Measurements from ENCODE around the gene HS6ST2.

HS6ST2 gene

DNA sequence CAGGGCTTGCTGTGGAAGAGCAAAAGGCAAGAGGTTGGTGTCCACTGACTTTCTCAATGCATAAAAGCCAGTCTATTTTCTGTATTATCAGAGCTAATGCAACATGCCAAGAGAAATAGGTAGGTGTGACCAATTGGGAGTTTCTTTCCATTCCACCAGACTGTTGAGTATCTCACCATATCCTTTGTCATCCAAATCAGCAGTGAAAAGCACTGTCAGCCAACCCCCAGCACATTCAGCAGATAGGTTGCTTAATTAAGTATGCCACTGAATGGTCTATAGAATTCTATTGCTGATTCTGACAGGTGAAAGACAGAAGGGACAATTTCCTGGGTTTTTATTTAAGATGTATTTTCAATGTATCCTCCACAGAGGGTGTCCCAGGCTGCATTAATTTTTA, 139.8 kb downstream of the HS6ST2 start:
- Histone ChIP-seq H3K9me2 (replicated peaks; ENCODE audit: control insufficient read depth, low read length) (no peaks in the 10 kb centered on the region), H3F3A (ENCODE audit: control insufficient read depth, insufficient read depth) (no peaks in the 10 kb centered on the region), H4K20me1 (ENCODE audit: control insufficient read depth, insufficient read depth, low read depth, low read length) (no peaks in the 10 kb centered on the region), H3K79me2 (ENCODE audit: control insufficient read depth, low read length) (no peaks in the 10 kb centered on the region), H3K27me3 (ENCODE audit: control insufficient read depth, low read length) (no peaks in the 10 kb centered on the region), H3K27ac (ENCODE audit: low read depth, low read length) (no peak overlapping the region), H3K4me3 (ENCODE audit: low read length) (no peak overlapping the region), H3K9me3 (ENCODE audit: control insufficient read depth, insufficient read depth, low read length) (no peaks in the 10 kb centered on the region), H3K4me1 (ENCODE audit: control insufficient read depth, low read length) (no peaks in the 10 kb centered on the region), H3K4me2 (ENCODE audit: low read length) (no peak overlapping the region), H3K36me3 (ENCODE audit: control insufficient read depth, low read length) (no peaks in the 10 kb centered on the region)
- TF ChIP-seq CTCF (IDR thresholded peaks at IDR 0.05; ENCODE audit: low read depth, low read length, poor library complexity, severe bottlenecking) = no peak
- TF ChIP-seq EZH2phosphoT487 (IDR thresholded peaks at IDR 0.05; ENCODE audit: borderline replicate concordance, low read length) = no peak

- no peak overlapping the region for H3K4me3 ChIP-seq (ENCODE audit: low read length)
- TF ChIP-seq EZH2phosphoT487 (IDR thresholded peaks at IDR 0.05; ENCODE audit: borderline replicate concordance, low read length) (no peak), CTCF (IDR thresholded peaks at IDR 0.05; ENCODE audit: low read depth, low read length, poor library complexity, severe bottlenecking) (no peak)
- no peaks in the 10 kb centered on the region for H3K9me2 ChIP-seq (replicated peaks; ENCODE audit: control insufficient read depth, low read length)
- no peaks in the 10 kb centered on the region for H3K36me3 ChIP-seq (ENCODE audit: control insufficient read depth, low read length)
- H3F3A ChIP-seq (ENCODE audit: control insufficient read depth, insufficient read depth) = no peaks in the 10 kb centered on the region
- no peak overlapping the region for H3K27ac ChIP-seq (ENCODE audit: low read depth, low read length)
- H3K79me2 ChIP-seq (ENCODE audit: control insufficient read depth, low read length) = no peaks in the 10 kb centered on the region
- H3K4me1 ChIP-seq (ENCODE audit: control insufficient read depth, low read length) = no peaks in the 10 kb centered on the region
- H3K4me2 ChIP-seq (ENCODE audit: low read length) = no peak overlapping the region
- no peaks in the 10 kb centered on the region for H4K20me1 ChIP-seq (ENCODE audit: control insufficient read depth, insufficient read depth, low read depth, low read length)
- no peaks in the 10 kb centered on the region for H3K27me3 ChIP-seq (ENCODE audit: control insufficient read depth, low read length)
- no peaks in the 10 kb centered on the region for H3K9me3 ChIP-seq (ENCODE audit: control insufficient read depth, insufficient read depth, low read length)
These were observed 142.8 kb downstream of the HS6ST2 start for GRCh38 chrX:132815643-132816042.

DNA sequence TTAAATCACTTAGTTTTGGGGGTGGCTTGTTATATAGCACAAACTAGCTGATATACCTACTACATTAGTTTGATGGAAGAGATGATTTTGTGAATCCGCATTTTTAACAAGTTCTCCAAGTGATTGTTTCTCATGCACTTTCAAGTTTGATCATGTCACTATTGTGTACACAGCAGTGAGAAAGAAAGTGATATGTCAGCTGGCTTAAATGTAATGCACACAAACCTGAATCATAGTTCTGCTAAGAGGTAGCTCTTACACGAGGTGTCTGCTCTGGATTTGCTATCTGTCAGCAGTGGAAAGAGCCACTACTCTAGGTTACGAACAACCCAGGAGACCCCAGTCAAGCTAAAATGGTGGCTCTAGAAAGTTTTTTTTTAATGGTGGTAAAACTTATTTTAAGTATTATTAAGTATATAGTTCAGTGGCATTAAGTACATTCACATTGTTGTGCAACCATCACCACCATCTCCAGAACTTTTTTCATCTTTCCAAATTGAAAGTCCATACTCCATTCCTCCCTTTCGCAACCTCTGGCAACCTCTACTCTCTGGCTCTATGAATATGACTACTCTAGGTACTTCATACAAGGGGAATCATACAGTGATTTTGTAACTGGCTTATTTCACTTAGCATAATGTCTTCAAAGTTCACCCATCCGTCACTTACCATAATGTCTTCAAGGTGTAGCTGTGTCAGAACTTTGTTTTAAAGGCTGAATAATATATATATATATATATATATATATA, 147.3 kb downstream of the HS6ST2 start:
- Histone ChIP-seq H3K9me2 (replicated peaks; ENCODE audit: control insufficient read depth, low read length) (no peaks in the 10 kb centered on the region), H3K27ac (ENCODE audit: low read depth, low read length) (no peak overlapping the region)

More for the DNA sequence above, 147.3 kb downstream of the HS6ST2 start:
- no peak for TF ChIP-seq EZH2phosphoT487 (IDR thresholded peaks at IDR 0.05; ENCODE audit: borderline replicate concordance, low read length)
- no peak for TF ChIP-seq CTCF (IDR thresholded peaks at IDR 0.05; ENCODE audit: low read depth, low read length, poor library complexity, severe bottlenecking)
- Histone ChIP-seq H3K9me3 (ENCODE audit: control insufficient read depth, insufficient read depth, low read length) (no peaks in the 10 kb centered on the region), H4K20me1 (ENCODE audit: control insufficient read depth, insufficient read depth, low read depth, low read length) (no peaks in the 10 kb centered on the region), H3K36me3 (ENCODE audit: control insufficient read depth, low read length) (no peaks in the 10 kb centered on the region), H3K27me3 (ENCODE audit: control insufficient read depth, low read length) (no peaks in the 10 kb centered on the region), H3F3A (ENCODE audit: control insufficient read depth, insufficient read depth) (no peaks in the 10 kb centered on the region), H3K4me1 (ENCODE audit: control insufficient read depth, low read length) (no peaks in the 10 kb centered on the region), H3K4me2 (ENCODE audit: low read length) (no peak overlapping the region), H3K4me3 (ENCODE audit: low read length) (no peak overlapping the region), H3K79me2 (ENCODE audit: control insufficient read depth, low read length) (no peaks in the 10 kb centered on the region)

Data from DOHH2 (cell line).